ELR (cell line): ENCODE data around the gene TTR.

Experiments
- DNase-seq: peaks from one replicate; pipeline ENCODE4 v3.0.0-alpha.2; 2015; ENCODE audit warnings: low read depth

TTR gene

DNA sequence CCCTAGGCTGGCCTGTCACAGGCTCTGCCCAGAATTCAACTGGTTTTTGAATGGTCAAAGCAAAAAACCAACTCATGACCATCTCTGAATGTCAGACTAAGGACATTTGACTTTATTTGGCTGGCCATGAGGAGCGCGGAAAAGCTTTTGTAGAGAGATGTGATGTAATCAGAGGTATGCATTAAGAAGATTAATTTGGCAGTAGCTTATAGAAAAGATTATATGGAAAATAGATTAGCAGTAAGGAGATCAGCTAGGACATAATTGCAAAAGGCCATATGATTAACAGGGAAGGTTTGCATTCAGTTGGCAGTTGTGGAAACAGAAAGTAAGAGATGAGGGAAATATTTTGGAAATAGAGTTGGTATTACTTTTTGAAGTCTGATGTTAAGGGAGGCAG lies 12.3 kb upstream of the TTR start:
- no peak for DNase-seq

DNA sequence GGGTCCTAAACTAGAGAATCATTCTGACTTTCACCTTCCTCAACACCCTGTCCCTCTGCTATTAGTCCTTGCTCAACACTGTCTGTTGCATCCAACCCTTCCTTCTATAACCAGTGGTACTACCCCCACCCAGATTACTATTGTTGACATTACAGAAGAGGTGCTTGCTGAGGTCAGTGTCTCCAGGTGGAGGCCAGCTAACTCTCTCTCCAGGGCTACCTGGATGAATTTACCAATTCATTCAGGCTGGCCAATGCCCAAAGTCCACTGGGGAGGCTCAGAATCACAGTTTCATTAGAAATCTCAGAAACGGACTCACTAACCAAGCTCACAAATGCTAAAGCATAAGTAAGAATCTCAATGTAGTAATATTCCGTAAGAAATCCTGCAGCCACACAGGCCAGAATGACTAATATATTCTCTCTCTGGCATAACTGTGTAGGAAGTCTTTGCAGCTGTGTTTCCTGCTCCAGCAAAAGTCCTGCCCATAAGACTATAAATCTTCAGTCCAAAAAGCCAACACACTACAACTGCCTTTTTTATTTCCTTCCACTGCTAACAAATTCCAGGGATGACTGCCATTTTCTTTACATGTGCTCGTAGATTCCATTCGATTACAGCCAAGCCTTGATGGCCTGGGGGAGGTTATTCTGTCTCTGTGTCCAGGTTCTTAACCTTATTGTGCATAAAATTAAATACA lies 10.0 kb upstream of the TTR start:
- DNase-seq, result no peak

DNA sequence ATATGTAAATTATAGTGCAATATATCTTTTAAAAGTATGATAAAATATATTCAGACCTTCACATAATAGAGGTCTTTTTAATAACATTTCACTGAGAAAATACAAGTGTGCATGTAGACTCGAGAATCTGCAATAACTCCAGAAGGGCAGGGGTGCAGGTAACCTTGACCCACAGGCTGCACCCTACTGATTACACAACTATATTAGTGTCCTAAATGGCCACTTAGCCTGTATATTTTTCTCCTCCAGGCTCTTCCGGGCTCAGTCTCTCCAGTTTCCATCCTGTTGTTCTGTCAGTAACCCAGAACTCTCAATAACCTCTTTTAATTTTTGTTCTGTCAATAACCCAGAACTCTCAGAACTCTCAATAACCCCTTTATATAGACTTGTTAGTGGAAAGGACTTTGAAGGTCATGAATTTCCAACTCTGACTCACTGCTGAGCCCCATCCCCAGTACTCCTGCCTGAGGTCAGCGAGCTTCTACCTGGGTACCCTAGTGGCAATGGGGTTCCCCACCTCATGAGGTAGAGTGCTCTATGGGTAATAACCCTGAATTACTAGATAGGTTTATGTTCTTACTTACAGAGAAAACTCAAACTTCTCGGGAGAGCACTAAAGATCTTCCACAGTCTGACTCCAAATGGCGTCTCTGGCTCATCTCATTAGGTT lies 8.4 kb upstream of the TTR start:
- DNase-seq, result no peak

DNA sequence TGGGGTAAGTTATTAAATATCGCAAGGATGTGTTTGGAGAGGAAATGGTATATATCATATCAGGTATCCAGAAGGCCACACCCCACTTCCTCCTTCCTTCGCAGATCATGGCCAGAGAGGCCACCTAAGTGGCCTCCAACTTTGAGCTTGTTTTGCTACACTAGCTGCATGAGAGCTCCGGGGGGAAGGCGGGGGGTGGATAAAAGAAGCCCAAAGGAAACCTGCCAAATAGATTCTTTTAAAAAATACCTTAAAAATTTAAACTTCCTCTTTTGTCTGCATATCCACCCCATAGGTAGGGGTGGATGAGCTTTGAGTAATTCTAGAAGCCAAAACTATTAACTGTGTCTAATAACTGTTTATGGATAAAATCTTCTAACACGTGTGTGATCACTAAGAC lies 5.7 kb upstream of the TTR start:
- DNase-seq, result no peak

DNA sequence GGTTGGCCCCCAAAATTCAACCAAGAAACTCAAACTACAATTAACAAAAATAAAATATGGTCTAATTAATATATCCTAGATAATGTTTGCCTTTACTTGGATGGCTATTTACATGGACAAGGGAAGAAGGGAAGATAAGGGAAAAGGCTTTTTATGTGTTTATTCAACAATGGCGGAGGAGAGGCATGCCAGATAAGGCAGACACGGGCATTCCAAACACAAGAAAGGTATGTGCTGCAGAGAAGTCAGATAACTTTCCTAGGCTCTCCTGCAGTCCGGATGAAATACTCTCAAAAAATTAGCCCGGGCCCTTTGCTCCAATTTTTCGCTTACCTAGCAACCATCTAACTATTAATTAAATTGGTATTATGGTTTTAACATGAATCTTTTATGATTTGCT lies 5.1 kb upstream of the TTR start:
- no peak for DNase-seq

DNA sequence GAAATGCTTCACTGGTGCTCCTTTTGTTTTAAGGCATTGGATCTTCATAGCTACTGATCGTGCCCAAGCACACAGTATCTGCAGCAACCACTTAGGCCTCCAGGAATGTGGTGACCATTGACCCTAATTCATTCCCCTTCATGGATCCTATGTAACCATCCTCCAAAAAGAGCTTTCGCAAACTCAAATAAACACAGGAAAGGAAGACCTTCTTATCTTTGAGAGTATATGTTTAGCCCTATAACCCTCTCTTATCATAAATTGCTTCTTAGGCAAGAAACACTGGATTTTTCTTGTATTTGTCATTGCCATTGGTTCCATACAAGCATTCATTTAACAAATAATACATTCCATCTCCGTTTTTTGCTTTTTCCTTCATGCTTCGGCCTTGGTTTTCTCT lies 4.1 kb upstream of the TTR start:
- no peak for DNase-seq

DNA sequence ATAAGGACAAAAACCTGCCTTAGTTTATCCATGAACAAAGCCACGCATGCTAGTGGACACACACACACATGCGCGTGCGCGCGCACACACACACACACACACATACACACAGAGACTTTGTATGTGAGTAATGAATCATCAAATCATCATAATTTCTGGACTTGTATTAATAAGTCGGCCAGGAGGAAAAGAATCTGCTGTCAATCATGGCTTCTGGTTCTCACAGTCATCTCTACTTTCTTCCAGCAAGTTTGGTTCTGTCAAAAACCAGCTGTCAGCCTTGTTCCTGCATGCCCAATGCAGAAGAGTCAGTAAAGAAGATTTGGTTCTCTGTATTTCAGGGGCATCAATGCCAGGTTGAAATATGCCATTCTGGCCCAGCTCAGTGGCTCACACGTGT lies 1.1 kb upstream of the TTR start:
- DNase-seq, result no peak

DNA sequence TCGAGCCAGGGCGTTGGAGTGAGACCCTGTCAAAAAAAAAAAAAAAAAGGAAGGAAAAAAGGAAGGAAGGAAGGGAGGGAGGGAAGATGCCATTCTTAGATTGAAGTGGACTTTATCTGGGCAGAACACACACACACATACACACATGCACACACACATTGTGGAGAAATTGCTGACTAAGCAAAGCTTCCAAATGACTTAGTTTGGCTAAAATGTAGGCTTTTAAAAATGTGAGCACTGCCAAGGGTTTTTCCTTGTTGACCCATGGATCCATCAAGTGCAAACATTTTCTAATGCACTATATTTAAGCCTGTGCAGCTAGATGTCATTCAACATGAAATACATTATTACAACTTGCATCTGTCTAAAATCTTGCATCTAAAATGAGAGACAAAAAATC lies 564 bp upstream of the TTR start:
- no peak for DNase-seq

DNA sequence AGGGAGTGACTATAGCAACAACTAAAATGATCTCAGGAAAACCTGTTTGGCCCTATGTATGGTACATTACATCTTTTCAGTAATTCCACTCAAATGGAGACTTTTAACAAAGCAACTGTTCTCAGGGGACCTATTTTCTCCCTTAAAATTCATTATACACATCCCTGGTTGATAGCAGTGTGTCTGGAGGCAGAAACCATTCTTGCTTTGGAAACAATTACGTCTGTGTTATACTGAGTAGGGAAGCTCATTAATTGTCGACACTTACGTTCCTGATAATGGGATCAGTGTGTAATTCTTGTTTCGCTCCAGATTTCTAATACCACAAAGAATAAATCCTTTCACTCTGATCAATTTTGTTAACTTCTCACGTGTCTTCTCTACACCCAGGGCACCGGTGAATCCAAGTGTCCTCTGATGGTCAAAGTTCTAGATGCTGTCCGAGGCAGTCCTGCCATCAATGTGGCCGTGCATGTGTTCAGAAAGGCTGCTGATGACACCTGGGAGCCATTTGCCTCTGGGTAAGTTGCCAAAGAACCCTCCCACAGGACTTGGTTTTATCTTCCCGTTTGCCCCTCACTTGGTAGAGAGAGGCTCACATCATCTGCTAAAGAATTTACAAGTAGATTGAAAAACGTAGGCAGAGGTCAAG lies 955 bp downstream of the TTR start:
- no peak for DNase-seq

DNA sequence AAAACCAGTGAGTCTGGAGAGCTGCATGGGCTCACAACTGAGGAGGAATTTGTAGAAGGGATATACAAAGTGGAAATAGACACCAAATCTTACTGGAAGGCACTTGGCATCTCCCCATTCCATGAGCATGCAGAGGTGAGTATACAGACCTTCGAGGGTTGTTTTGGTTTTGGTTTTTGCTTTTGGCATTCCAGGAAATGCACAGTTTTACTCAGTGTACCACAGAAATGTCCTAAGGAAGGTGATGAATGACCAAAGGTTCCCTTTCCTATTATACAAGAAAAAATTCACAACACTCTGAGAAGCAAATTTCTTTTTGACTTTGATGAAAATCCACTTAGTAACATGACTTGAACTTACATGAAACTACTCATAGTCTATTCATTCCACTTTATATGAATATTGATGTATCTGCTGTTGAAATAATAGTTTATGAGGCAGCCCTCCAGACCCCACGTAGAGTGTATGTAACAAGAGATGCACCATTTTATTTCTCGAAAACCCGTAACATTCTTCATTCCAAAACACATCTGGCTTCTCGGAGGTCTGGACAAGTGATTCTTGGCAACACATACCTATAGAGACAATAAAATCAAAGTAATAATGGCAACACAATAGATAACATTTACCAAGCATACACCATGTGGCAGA lies 3.6 kb downstream of the TTR start:
- no peak for DNase-seq

DNA sequence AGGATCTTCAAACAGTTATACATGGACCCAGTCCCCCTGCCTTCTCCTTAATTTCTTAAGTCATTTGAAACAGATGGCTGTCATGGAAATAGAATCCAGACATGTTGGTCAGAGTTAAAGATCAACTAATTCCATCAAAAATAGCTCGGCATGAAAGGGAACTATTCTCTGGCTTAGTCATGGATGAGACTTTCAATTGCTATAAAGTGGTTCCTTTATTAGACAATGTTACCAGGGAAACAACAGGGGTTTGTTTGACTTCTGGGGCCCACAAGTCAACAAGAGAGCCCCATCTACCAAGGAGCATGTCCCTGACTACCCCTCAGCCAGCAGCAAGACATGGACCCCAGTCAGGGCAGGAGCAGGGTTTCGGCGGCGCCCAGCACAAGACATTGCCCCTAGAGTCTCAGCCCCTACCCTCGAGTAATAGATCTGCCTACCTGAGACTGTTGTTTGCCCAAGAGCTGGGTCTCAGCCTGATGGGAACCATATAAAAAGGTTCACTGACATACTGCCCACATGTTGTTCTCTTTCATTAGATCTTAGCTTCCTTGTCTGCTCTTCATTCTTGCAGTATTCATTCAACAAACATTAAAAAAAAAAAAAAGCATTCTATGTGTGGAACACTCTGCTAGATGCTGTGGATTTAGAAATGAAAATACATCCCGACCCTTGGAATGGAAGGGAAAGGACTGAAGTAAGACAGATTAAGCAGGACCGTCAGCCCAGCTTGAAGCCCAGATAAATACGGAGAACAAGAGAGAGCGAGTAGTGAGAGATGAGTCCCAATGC lies 4.6 kb downstream of the TTR start:
- no peak for DNase-seq

DNA sequence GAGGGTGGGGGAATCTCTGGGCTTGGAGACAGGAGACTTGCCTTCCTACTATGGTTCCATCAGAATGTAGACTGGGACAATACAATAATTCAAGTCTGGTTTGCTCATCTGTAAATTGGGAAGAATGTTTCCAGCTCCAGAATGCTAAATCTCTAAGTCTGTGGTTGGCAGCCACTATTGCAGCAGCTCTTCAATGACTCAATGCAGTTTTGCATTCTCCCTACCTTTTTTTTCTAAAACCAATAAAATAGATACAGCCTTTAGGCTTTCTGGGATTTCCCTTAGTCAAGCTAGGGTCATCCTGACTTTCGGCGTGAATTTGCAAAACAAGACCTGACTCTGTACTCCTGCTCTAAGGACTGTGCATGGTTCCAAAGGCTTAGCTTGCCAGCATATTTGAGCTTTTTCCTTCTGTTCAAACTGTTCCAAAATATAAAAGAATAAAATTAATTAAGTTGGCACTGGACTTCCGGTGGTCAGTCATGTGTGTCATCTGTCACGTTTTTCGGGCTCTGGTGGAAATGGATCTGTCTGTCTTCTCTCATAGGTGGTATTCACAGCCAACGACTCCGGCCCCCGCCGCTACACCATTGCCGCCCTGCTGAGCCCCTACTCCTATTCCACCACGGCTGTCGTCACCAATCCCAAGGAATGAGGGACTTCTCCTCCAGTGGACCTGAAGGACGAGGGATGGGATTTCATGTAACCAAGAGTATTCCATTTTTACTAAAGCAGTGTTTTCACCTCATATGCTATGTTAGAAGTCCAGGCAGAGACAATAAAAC lies 6.5 kb downstream of the TTR start:
- DNase-seq, result no peak

DNA sequence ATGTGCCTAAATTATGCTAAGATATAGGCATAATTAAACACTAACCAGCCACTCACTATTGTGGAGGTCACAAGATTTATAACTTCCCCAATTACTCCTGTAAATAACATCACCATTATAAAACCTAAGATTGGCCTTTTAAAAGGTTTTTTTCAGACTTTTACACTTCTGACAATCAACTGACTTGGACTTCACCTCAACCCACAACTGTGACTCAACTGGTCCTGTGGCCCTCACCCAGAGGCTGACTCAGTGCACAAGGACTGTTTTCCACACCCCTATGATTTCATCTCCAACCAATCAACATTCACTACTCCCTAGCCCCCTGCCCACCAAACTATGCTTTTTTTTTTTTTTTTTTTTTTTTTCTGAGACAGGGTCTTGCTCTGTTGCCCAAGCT lies 11.6 kb downstream of the TTR start:
- no peak for DNase-seq

DNA sequence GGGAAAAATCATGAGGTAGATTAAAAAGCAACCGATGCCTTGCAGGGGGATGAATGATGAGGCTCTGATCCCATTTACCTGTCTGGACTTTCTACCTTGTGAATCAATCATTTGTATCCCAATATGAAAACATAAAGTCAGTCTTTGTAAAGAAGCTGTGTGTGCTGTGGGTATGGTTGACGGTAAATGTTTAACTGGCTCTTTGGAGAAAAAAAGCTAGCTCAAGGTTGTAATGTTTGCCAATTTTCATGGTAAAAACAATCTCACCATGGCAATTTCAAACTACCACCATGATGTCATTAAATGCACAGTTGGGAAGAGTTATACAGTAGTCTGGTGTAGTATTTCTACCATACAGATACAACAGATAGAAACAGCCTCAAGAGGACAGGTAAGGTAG lies 14.6 kb downstream of the TTR start:
- no peak for DNase-seq

DNA sequence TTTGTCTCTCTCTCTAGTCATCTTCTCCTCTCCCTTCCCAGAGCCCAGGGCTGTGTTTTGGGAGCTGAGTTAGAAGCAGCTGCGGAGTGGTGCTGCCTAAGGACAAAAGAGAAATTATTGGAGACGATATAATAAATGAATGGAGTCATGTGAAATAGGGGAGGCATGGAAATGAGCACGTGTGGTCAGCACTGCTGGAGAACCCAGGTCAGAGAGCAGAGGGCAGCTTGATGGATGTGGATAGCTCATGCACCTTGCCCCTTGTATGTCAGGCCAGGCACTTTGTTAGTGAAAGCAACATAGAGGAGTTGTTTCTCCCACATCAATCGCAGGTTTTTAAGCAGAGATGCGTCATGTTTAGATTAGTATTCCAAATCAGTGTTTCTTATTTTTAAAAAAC lies 15.7 kb downstream of the TTR start:
- no peak for DNase-seq

DNA sequence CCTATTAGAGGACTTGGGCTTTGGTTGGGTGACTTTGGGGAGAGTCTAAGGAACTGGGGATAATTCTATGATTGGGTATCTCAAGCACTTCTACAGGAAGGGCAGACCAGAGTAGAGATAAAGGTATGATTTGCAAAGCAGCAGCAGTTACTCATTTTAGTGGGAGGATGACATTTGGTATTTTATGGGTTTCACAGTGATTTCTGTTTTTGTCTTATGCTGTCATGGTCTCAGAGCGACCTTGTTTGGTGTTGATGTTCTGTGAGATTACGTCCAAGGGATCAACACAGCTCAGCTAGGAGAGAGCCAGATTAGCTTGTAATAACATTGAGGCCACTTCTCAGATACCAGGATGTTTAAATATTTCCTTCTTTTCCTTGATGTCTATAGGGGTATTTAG lies 18.2 kb downstream of the TTR start:
- DNase-seq, result no peak

DNA sequence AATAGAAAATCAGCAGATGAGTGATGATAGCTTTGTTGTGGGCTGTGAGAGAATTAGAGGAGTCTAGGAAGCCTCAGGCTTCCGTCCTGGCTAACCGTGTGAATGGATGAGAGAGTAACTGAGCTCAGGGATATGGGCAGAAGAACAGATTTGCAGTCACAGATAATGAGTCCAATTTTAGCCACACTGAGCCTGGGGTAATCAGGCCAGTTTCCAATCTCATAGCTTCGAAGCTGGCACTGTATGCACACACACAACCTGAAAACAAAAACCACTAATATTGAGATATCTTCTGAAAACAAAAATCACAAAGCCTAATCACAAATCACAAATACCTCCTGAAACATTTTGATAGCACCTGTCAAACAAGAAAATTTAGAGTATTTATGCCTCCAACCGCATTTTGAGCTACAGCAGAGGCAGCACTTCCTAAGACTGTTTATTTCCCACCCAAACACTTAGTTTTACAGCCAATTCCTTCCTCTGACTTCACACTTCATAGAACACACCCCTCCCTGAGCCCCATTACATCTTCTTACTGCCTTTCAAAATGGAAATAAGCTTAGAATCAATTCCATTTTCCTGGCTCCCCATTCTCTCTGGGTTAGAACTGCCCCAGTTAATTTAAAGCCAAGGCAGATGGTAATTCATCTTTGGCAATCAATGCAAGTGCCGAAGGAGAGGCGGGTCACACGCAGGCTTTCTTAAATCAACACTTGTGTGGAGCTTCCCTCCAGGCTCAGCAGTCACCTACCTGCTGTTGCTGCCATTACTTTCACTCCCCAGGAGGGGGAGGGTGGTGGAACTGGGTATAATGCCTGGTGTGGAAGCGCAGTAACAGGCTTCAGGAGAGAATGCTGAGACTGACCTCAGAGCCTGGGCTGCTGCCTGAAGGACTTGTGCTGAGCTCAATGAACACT lies 18.9 kb downstream of the TTR start:
- no peak for DNase-seq

DNA sequence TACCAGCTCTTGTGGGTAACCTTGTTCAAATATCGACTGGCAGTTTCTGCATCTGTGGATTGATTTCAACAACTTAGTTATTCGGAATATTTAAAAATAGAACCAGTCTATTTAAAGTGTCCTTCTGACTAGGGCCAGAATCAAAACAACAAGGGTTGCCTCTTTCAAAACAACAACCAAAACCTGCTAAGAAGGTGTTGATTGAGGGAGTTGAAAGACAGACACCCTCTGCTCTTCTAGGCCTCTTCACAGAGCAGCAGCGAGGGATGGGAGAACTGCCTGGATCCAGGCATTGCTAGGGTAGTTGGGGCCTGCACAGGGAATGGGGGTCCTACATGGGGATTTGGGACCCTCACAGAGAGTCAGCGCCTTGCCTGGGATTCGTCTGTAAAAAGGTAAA lies 19.8 kb downstream of the TTR start:
- no peak for DNase-seq

DNA sequence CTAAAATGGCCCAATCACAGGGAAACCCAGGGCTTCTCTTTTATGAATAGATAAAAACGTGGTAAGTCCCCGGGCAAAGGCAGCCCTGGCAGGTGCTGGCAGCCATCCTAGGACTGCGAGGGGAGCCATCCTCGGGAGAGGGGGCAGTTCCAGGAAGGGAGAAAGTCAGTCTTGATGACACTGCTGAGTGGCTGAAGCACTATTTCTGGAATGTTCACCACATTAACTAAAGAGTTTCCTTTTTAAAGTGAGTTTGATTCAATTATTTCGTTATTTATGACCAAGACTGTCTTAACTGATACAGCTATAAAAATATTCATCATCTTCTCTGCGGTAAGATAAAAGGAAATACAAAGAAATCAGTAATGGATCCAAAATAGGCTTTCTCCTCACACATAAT lies 20.4 kb downstream of the TTR start:
- no peak for DNase-seq

DNA sequence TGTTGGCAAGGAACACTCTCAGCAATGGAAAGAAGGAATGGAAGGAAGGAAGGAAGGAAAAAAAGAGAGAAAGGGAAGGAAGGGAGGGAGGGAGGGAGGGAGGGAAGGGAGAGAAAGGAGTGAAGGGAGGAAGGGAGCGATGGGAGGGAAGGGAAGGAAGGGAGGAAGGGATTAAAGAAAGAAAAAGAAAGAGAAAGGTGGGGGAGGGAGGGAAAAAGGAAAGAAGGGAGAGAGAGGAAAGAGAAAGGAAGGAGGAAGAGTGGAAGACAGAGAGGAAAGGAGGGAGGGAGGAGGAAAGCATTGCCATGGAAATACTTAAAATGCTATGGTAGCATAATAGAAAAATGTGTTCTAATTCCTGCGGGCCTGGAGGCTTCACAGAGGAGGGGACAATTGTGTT lies 22.4 kb downstream of the TTR start:
- no peak for DNase-seq
